ENCODE measurements around the gene PIN1.
"Not testable (repeated sequence)": the region's sequence is repeated elsewhere in the genome, so short reads cannot be mapped to it uniquely, and the experiment has no call there.

PIN1 gene

GRCh38 chr19:9834726-9835506 is at the start of gene PIN1:
PIN1 (plus strand) TSS chr19:9835318; CDS start chr19:9835345, 27 bp downstream.
- FAIRE-seq = peak; percentile 74

- peak; percentile 46 for FAIRE-seq
Observed at GRCh38 chr19:9785367-9786331, 49.5 kb upstream of the PIN1 start.

GRCh38 chr19:9786342-9786741 is 48.8 kb upstream of the PIN1 start:
- no peak for FAIRE-seq

GRCh38 chr19:9786819-9787218 is 48.3 kb upstream of the PIN1 start:
- no peak for FAIRE-seq

GRCh38 chr19:9788604-9789003 is 46.5 kb upstream of the PIN1 start:
- not testable (repeated sequence) for FAIRE-seq

- no peak for FAIRE-seq
Observed at GRCh38 chr19:9789066-9789465, 46.1 kb upstream of the PIN1 start.

GRCh38 chr19:9789579-9789978 is 45.5 kb upstream of the PIN1 start:
- not testable (repeated sequence) for FAIRE-seq

- not testable (repeated sequence) for FAIRE-seq
Observed at GRCh38 chr19:9791073-9791367, 44.1 kb upstream of the PIN1 start.

- FAIRE-seq = no peak
Observed at GRCh38 chr19:9791552-9792205, 43.4 kb upstream of the PIN1 start.

GRCh38 chr19:9792206-9793070 is 42.7 kb upstream of the PIN1 start:
- FAIRE-seq = no peak

GRCh38 chr19:9793071-9793591 is 42.0 kb upstream of the PIN1 start:
- no peak for FAIRE-seq

- FAIRE-seq = peak; percentile 94
Observed at GRCh38 chr19:9796113-9796773, 38.9 kb upstream of the PIN1 start.

GRCh38 chr19:9797871-9798270 is 37.2 kb upstream of the PIN1 start:
- FAIRE-seq = no peak

- FAIRE-seq = no peak
Observed at GRCh38 chr19:9799162-9799561, 36.0 kb upstream of the PIN1 start.

- no peak for FAIRE-seq
Observed at GRCh38 chr19:9801976-9802375, 33.1 kb upstream of the PIN1 start.

- FAIRE-seq = no peak
Observed at GRCh38 chr19:9806803-9807202, 28.3 kb upstream of the PIN1 start.

GRCh38 chr19:9808855-9809824 is 26.0 kb upstream of the PIN1 start:
- no peak for FAIRE-seq

GRCh38 chr19:9811139-9811538 is 24.0 kb upstream of the PIN1 start:
- FAIRE-seq = no peak

GRCh38 chr19:9818175-9818733 is 16.9 kb upstream of the PIN1 start:
- FAIRE-seq = no peak
